Measurements from ENCODE around the gene C8A.

GRCh38 chr1:56866656-56867055 lies 12.1 kb downstream of the C8A start:
- TF ChIP-seq CTCF (IDR thresholded peaks at IDR 0.05), result no peak
- TF ChIP-seq EP300 (IDR thresholded peaks at IDR 0.05), result no peak
